ENCODE data around the gene PSMB11. TPM values are rescaled to one million over a fixed set of nuclear protein-coding genes. Genes with fewer than 3 reads are reported as not detected.

PSMB11 gene
- total RNA-seq, 4 donors from 2014 or later = not detected

DNA sequence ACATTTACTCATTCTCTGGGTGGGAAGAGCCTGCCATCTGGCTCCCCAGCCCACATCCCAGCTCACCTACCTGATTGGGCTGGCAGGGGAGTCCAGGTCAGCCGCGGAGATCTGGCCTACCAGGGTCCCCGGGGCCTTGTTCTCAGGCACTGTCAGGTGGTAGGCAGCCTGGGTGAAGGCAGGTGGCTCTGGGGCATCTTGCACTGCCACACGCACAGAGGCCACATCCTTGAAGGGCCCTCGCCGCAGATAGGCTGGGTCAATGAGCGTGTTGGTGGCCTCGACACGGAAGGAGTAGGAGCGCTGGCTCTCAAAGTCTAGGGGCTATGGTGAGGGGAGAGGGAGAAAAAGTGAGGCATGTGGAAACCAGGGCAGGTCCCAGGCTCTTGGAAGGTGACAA, 11.4 kb downstream of the PSMB11 start:
- Histone ChIP-seq H3K4me1 (peaks cover 12 to 28% (median 14%) of the 10 kb centered on the region in 3 donors), H3K27ac (no peak overlapping the region), H3K9me3 (no peaks in the 10 kb centered on the region), H3K4me3 (no peak overlapping the region), H3K36me3 (peaks cover 0 to 3% (median 0%) of the 10 kb centered on the region in 3 donors), H3K27me3 (no peaks in the 10 kb centered on the region)
- intact Hi-C loops (cut with DNase I) = no loop called here
- TF ChIP-seq, protein P1, sequence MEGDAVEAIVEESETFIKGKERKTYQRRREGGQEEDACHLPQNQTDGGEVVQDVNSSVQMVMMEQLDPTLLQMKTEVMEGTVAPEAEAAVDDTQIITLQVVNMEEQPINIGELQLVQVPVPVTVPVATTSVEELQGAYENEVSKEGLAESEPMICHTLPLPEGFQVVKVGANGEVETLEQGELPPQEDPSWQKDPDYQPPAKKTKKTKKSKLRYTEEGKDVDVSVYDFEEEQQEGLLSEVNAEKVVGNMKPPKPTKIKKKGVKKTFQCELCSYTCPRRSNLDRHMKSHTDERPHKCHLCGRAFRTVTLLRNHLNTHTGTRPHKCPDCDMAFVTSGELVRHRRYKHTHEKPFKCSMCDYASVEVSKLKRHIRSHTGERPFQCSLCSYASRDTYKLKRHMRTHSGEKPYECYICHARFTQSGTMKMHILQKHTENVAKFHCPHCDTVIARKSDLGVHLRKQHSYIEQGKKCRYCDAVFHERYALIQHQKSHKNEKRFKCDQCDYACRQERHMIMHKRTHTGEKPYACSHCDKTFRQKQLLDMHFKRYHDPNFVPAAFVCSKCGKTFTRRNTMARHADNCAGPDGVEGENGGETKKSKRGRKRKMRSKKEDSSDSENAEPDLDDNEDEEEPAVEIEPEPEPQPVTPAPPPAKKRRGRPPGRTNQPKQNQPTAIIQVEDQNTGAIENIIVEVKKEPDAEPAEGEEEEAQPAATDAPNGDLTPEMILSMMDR (IDR thresholded peaks at IDR 0.05) = no peak
- TF ChIP-seq POLR2A (IDR thresholded peaks at IDR 0.05) = no peak
- 80 to 93% methylated on average over 1 to 6 of the region's 10 CpGs for WGBS, 2 donors
- DNase-seq = no peak

DNA sequence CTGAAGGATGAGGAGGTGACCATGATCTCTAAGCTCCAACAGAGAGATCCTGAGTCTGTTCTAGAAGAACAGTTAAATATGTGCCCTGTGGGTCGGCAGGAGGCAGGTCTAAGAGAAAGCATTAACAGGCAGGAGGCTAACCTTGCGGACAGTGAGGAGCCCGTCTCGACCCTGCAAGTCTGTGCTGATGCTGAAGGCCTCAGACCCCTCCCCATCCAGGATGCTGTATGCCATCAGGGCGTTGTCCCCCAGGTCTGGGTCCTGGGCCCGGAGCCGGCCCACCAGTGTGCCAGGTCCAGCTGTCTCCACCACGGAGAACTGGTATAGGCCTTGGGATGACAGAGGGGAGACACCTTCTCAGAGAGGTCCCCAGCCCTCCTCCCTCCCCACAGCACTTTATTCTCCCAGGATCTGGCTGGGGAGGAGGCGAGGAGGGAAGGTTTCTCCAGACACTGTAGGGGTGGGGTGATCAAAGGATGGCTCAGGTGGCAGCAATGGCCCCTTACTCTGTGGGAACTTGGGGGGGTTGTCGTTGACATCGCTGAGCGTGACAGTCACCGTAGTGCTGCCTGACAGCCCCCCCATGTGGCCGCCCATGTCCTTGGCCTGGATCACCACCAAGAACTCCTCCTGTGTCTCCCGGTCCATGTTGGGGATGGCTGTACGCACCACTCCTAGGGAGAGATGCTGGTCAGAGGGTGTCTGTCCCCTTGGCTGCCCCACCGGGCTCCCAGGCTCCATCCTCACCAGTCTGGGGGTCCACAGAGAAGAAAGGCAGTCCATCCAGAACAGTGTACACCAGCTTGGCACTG, 12.2 kb downstream of the PSMB11 start:
- intact Hi-C loops (cut with DNase I) = no loop called here
- 79 to 88% methylated on average over 6 to 12 of the region's 17 CpGs for WGBS, 2 donors
- peaks cover 12 to 30% (median 14%) of the 10 kb centered on the region in 3 donors for H3K4me1 ChIP-seq
- no peak overlapping the region for H3K27ac ChIP-seq
- H3K36me3 ChIP-seq = peaks cover 4 to 11% (median 7%) of the 10 kb centered on the region in 3 donors
- DNase-seq = no peak
- no peaks in the 10 kb centered on the region for H3K9me3 ChIP-seq
- H3K4me3 ChIP-seq = no peak overlapping the region
- no peaks in the 10 kb centered on the region for H3K27me3 ChIP-seq
- TF ChIP-seq, protein P1 (IDR thresholded peaks at IDR 0.05) = no peak
- TF ChIP-seq POLR2A (IDR thresholded peaks at IDR 0.05) = no peak

DNA sequence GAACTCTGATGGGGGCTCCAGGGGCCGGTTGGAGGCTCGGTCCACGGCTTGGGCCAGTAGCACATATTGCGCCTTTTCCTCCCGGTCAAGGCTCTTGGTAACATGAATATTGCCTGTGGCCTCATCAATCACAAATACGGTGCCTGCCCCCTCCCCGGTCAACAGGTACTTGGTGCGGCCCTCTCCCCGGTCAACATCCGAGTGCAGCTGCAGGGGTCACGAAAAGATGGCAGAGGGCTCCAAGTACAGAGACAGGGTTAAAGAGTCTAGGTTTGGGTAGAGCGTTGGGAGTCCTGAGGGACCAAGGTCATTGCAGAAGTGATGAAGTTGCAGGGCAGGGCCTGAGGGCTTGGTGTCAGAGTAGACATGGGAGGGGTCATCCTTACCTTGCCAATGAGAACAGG, 13.1 kb downstream of the PSMB11 start:
- Histone ChIP-seq H3K4me1 (peaks cover 12 to 30% (median 14%) of the 10 kb centered on the region in 3 donors), H3K9me3 (no peaks in the 10 kb centered on the region), H3K27me3 (no peaks in the 10 kb centered on the region), H3K27ac (no peak overlapping the region), H3K4me3 (no peak overlapping the region), H3K36me3 (peaks cover 8 to 20% (median 15%) of the 10 kb centered on the region in 3 donors)
- DNase-seq = no peak
- TF ChIP-seq POLR2A (IDR thresholded peaks at IDR 0.05) = no peak
- TF ChIP-seq, protein P1 (IDR thresholded peaks at IDR 0.05) = no peak
- intact Hi-C loops (cut with DNase I) = loop anchor here (5.0 kb wide), 1 partner anchor 68 kb away; no protein-coding TSS in a partner anchor
- 85 to 99% methylated on average over 5 to 11 of the region's 12 CpGs for WGBS, 2 donors

DNA sequence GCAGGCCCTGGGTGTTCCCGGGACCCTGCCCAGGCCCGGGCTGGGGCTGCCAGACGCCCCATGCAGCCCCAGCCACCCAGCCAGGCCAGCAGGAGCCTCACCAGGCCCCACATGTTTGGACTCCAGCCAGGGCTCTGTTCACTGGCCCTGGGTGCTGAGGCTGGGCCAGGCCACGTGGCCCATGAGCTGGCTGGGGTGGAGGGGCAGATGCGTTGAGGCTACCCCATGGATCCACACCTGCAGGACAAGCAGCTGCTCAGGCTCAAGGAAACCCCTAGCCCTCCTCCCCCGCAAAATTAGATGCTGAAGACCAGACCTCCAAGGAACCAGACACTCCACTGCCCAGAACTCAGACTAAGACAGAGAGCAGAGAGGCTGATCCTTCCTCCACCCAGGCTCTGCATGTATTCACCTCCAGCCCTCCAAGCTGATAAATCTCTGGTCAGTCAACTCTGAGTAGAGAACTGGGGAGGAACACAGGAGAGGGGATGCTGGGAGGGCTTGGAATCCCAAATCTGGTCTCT, 13.7 kb downstream of the PSMB11 start:
- Histone ChIP-seq H3K9me3 (no peaks in the 10 kb centered on the region), H3K27me3 (no peaks in the 10 kb centered on the region), H3K4me3 (no peak overlapping the region), H3K4me1 (peaks cover 12 to 30% (median 14%) of the 10 kb centered on the region in 3 donors), H3K27ac (no peak overlapping the region), H3K36me3 (peaks cover 13 to 26% (median 20%) of the 10 kb centered on the region in 3 donors)
- intact Hi-C loops (cut with DNase I) = loop anchor here (5.0 kb wide), 1 partner anchor 68 kb away; no protein-coding TSS in a partner anchor
- WGBS, 2 donors = no CpG with 5 or more reads among the region's 6 CpGs
- no peak for TF ChIP-seq POLR2A (IDR thresholded peaks at IDR 0.05)
- TF ChIP-seq, protein P1 (IDR thresholded peaks at IDR 0.05) = no peak
- no peak for DNase-seq
